MCF 10A (cell line): ENCODE data around the gene PELI3. TPM values are rescaled to one million over a fixed set of nuclear protein-coding genes. Genes with fewer than 3 reads are reported as not detected.
"Not testable (repeated sequence)": the region's sequence is repeated elsewhere in the genome, so short reads cannot be mapped to it uniquely, and the experiment has no call there.

Source experiments
- BruUV-seq: library from RNA; stranded (reverse); fragments of 400-500 nt; replicated peaks from 2 replicates; lab custom pipeline; 2021; lab: Mats Ljungman, UMichigan
- CTCF ChIA-PET: fragments of 300-600 bp; sonication (Branson Sonifier 250); formaldehyde crosslinking; extraction: SDS; loops from one replicate; lab custom pipeline; 2021; ENCODE audit warnings: antibody characterized with exemption, inconsistent platforms; lab: Yijun Ruan, JAX
- POLR2A ChIA-PET: fragments of 300-600, 350-650 bp; sonication (Branson Sonifier 250); formaldehyde crosslinking; extraction: SDS; loops from one replicate; lab custom pipeline; 2020; ENCODE audit warnings: antibody characterized with exemption, inconsistent platforms; lab: Yijun Ruan, JAX
- DNase-seq: peaks from one replicate; pipeline ENCODE4 v3.0.0-alpha.2; 2018; ENCODE audit not compliant: unreplicated experiment
- H3K27ac Mint-ChIP-seq: one replicate; pipeline ENCODE4 v1.8.0; 2022; ENCODE audit warnings: mild to moderate bottlenecking, low read depth, mixed read lengths; ENCODE audit not compliant: unreplicated experiment
- H3K27me3 Mint-ChIP-seq: one replicate; pipeline ENCODE4 v1.8.0; 2022; ENCODE audit warnings: mixed read lengths; ENCODE audit not compliant: insufficient read depth, unreplicated experiment
- H3K36me3 Mint-ChIP-seq: one replicate; pipeline ENCODE4 v1.8.0; 2022; ENCODE audit warnings: mild to moderate bottlenecking, moderate library complexity, mixed read lengths; ENCODE audit not compliant: insufficient read depth, unreplicated experiment
- H3K4me1 Mint-ChIP-seq: one replicate; pipeline ENCODE4 v1.8.0; 2022; ENCODE audit warnings: mixed read lengths; ENCODE audit not compliant: insufficient read depth, unreplicated experiment
- H3K4me3 Mint-ChIP-seq: one replicate; pipeline ENCODE4 v1.8.0; 2022; ENCODE audit warnings: mild to moderate bottlenecking, moderate library complexity, mixed read lengths; ENCODE audit not compliant: unreplicated experiment
- H3K9me3 Mint-ChIP-seq: one replicate; pipeline ENCODE4 v1.8.0; 2022; ENCODE audit warnings: mixed read lengths; ENCODE audit not compliant: unreplicated experiment
- CTCF ChIP-seq: fragments of 200-600 bp; IDR thresholded peaks from one replicate; pipeline ENCODE4 v1.8.0; 2022; ENCODE audit warnings: antibody characterized with exemption, mild to moderate bottlenecking; ENCODE audit not compliant: unreplicated experiment
- intact Hi-C: fragments of 100-400 bp; cut with micrococcal nuclease; formaldehyde crosslinking; loops from 2 replicates; pipeline ENCODE4 v1.14.1; 2022
- total RNA-seq: library from RNA; stranded (reverse); gene quantifications from 2 replicates; pipeline ENCODE4 v1.2.3, GENCODE V29; 2022

The PELI3 gene
- total RNA-seq, 1 experiment from 2014 or later, result 6.1 TPM

GRCh38 chr11:66457826-66458225 lies 8.9 kb upstream of the PELI3 start:
- Mint-ChIP-seq H3K36me3 (peaks cover 6% of the 10 kb centered on the region), H3K27ac (no peak overlapping the region), H3K4me1 (peaks cover 4% of the 10 kb centered on the region), H3K27me3 (no peaks in the 10 kb centered on the region), H3K4me3 (no peak overlapping the region), H3K9me3 (no peaks in the 10 kb centered on the region)
- no TSS peak for BruUV-seq
- DNase-seq, result no peak
- intact Hi-C loops, result no loop called here
- no peak for TF ChIP-seq CTCF
- CTCF ChIA-PET, result no interaction called here
- POLR2A ChIA-PET, result interaction anchor here (0.7 kb wide), 1 partner anchor 220 kb away, joined by 3 read pairs; the partner anchor contains the start of gene RBM4B

- no peak overlapping the region for H3K4me3 Mint-ChIP-seq
- intact Hi-C loops, result no loop called here
- ChIA-PET CTCF (interaction anchor here (0.6 kb wide), 1 partner anchor 521 kb away, joined by 3 read pairs; no protein-coding TSS in a partner anchor), POLR2A (interaction anchor here (0.6 to 1.2 kb wide), 2 partner anchors 38 to 352 kb away, joined by 3 to 4 read pairs; no protein-coding TSS in a partner anchor)
- no peaks in the 10 kb centered on the region for H3K27me3 Mint-ChIP-seq
- H3K36me3 Mint-ChIP-seq, result peaks cover 6% of the 10 kb centered on the region
- no peaks in the 10 kb centered on the region for H3K9me3 Mint-ChIP-seq
- H3K4me1 Mint-ChIP-seq, result peaks cover 2% of the 10 kb centered on the region
- no peak overlapping the region for H3K27ac Mint-ChIP-seq
- no peak for TF ChIP-seq CTCF
- no TSS peak for BruUV-seq
- DNase-seq, result no peak
These were observed 7.4 kb upstream of the PELI3 start for GRCh38 chr11:66459138-66459778.

GRCh38 chr11:66462010-66462409 lies 4.7 kb upstream of the PELI3 start:
- BruUV-seq, result no TSS peak
- CTCF ChIA-PET, result no interaction called here
- DNase-seq, result no peak
- intact Hi-C loops, result no loop called here
- H3K9me3 Mint-ChIP-seq, result no peaks in the 10 kb centered on the region
- no peak overlapping the region for H3K4me3 Mint-ChIP-seq
- POLR2A ChIA-PET, result no interaction called here
- H3K27ac Mint-ChIP-seq, result no peak overlapping the region
- no peaks in the 10 kb centered on the region for H3K36me3 Mint-ChIP-seq
- H3K27me3 Mint-ChIP-seq, result no peaks in the 10 kb centered on the region
- no peak for TF ChIP-seq CTCF
- H3K4me1 Mint-ChIP-seq, result no peaks in the 10 kb centered on the region

- intact Hi-C loops, result no loop called here
- no peak overlapping the region for H3K4me3 Mint-ChIP-seq
These were observed 3.8 kb upstream of the PELI3 start for GRCh38 chr11:66462911-66463310.

GRCh38 chr11:66464116-66464515 lies 2.6 kb upstream of the PELI3 start:
- H3K4me1 Mint-ChIP-seq, H3K4me3 Mint-ChIP-seq, H3K27me3 Mint-ChIP-seq, DNase-seq, intact Hi-C loops, H3K36me3 Mint-ChIP-seq, H3K27ac Mint-ChIP-seq, BruUV-seq, H3K9me3 Mint-ChIP-seq: not testable (repeated sequence)
- ChIA-PET POLR2A (interaction anchor here (0.7 kb wide), 1 partner anchor 82 kb away, joined by 3 read pairs; the partner anchor contains the start of gene ZDHHC24), CTCF (interaction anchor here (0.6 to 0.7 kb wide), 2 partner anchors 9 to 65 kb away, joined by 3 read pairs; no protein-coding TSS in a partner anchor)

More at GRCh38 chr11:66462911-66463310, 3.8 kb upstream of the PELI3 start:
- DNase-seq, result no peak
- H3K27ac Mint-ChIP-seq, result no peak overlapping the region
- TF ChIP-seq CTCF, result no peak
- H3K36me3 Mint-ChIP-seq, result no peaks in the 10 kb centered on the region
- H3K9me3 Mint-ChIP-seq, result no peaks in the 10 kb centered on the region
- H3K27me3 Mint-ChIP-seq, result no peaks in the 10 kb centered on the region
- BruUV-seq, result no TSS peak
- no peaks in the 10 kb centered on the region for H3K4me1 Mint-ChIP-seq
- CTCF ChIA-PET, result interaction anchor here (1.4 kb wide), 1 partner anchor 23 kb away, joined by 7 read pairs; no protein-coding TSS in a partner anchor
- POLR2A ChIA-PET, result no interaction called here
